GM06990 (cell line): ENCODE data around the gene CDKN2B.

Experiments
- DNase-seq: peaks from one replicate; pipeline ENCODE4 v3.0.0-alpha.2; 2011; ENCODE audit not compliant: insufficient read length; ENCODE audit errors: extremely low read depth
- H3K27me3 ChIP-seq: replicated peaks from 2 replicates; pipeline ENCODE4 v1.6.0; 2011; ENCODE audit warnings: low read length; ENCODE audit not compliant: control insufficient read depth, insufficient read depth
- H3K36me3 ChIP-seq: 2 replicates; pipeline ENCODE4 v1.5.1; 2011; ENCODE audit warnings: low read length; ENCODE audit not compliant: control insufficient read depth, insufficient read depth
- H3K4me3 ChIP-seq: replicated peaks from 2 replicates; pipeline ENCODE4 v1.5.1; 2011; ENCODE audit warnings: low read depth, mild to moderate bottlenecking, control low read depth, low read length
- TF ChIP-seq, protein P1 (sequence below): IDR thresholded peaks from 2 replicates; pipeline ENCODE4 v1.5.1; 2011; ENCODE audit warnings: low read length, control low read depth, mild to moderate bottlenecking, inconsistent platforms; ENCODE audit not compliant: insufficient read depth, poor library complexity, severe bottlenecking

CDKN2B gene

DNA sequence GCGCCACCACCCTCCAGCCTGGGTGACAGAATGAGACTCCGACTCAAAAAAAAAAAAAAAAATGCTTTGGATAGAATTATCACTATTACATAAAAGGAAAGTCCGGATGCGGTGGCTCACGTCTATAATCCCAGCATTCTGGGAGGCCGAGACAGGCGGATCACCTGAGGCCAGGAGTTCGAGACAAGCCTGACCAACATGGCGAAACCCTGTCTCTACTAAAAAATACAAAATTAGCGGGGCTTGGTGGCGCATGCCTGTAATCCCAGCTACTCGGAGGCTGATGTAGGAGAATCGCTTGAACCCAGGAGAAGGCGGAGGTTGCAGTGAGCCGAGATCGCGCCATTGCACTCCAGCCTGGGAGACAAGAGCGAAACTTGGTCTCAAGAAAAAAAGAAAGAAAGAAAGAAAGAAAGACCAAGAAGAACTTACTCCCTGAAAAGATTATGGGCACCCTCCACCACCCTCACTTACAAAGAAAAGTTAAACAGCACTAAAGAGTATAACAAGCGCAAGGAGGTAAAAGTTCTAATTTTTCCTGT, 32.7 kb downstream of the CDKN2B start:
- TF ChIP-seq, protein P1, sequence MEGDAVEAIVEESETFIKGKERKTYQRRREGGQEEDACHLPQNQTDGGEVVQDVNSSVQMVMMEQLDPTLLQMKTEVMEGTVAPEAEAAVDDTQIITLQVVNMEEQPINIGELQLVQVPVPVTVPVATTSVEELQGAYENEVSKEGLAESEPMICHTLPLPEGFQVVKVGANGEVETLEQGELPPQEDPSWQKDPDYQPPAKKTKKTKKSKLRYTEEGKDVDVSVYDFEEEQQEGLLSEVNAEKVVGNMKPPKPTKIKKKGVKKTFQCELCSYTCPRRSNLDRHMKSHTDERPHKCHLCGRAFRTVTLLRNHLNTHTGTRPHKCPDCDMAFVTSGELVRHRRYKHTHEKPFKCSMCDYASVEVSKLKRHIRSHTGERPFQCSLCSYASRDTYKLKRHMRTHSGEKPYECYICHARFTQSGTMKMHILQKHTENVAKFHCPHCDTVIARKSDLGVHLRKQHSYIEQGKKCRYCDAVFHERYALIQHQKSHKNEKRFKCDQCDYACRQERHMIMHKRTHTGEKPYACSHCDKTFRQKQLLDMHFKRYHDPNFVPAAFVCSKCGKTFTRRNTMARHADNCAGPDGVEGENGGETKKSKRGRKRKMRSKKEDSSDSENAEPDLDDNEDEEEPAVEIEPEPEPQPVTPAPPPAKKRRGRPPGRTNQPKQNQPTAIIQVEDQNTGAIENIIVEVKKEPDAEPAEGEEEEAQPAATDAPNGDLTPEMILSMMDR = no peak
- no peak for DNase-seq
- Histone ChIP-seq H3K4me3 (no peak overlapping the region), H3K36me3 (no peaks in the 10 kb centered on the region), H3K27me3 (no peaks in the 10 kb centered on the region)

DNA sequence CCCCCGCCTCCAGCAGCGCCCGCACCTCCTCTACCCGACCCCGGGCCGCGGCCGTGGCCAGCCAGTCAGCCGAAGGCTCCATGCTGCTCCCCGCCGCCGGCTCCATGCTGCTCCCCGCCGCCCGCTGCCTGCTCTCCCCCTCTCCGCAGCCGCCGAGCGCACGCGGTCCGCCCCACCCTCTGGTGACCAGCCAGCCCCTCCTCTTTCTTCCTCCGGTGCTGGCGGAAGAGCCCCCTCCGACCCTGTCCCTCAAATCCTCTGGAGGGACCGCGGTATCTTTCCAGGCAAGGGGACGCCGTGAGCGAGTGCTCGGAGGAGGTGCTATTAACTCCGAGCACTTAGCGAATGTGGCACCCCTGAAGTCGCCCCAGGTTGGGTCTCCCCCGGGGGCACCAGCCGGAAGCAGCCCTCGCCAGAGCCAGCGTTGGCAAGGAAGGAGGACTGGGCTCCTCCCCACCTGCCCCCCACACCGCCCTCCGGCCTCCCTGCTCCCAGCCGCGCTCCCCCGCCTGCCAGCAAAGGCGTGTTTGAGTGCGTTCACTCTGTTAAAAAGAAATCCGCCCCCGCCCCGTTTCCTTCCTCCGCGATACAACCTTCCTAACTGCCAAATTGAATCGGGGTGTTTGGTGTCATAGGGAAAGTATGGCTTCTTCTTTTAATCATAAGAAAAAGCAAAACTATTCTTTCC, 34.2 kb downstream of the CDKN2B start:
- peak; percentile 61 for DNase-seq
- Histone ChIP-seq H3K4me3 (peak overlapping the region; percentile 64), H3K27me3 (no peaks in the 10 kb centered on the region), H3K36me3 (no peaks in the 10 kb centered on the region)
- TF ChIP-seq, protein P1 = no peak

DNA sequence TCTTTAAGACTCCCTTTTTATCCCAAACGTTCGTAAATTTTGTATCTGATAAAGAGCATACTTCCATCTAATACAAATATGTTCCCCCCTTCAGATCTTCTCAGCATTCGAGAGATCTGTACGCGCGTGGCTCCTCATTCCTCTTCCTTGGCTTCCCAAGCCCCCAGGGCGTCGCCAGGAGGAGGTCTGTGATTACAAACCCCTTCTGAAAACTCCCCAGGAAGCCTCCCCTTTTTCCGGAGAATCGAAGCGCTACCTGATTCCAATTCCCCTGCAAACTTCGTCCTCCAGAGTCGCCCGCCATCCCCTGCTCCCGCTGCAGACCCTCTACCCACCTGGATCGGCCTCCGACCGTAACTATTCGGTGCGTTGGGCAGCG, 34.8 kb downstream of the CDKN2B start:
- TF ChIP-seq, protein P1 = no peak
- H3K4me3 ChIP-seq = peak overlapping the region; percentile 64
- no peak for DNase-seq
- no peaks in the 10 kb centered on the region for H3K27me3 ChIP-seq
- H3K36me3 ChIP-seq = no peaks in the 10 kb centered on the region

DNA sequence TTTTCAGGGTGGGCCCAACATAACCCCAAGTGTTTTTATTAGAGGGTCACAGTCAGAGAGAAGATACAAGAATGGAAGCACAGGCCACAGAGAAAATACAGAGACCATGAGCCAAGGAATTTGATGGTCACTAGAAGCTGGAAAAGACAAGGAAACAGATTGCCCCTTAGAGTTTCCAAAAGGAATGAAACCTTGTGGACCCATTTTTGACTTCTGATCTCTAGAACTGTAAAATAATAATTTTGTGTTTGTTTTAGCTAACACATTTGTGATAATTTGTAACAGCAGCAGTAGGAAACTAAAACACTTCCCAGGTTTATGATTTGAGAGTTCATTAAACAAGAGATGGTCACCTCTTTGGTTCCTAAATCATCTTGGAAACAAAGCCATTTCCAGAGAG, 36.7 kb downstream of the CDKN2B start:
- Histone ChIP-seq H3K36me3 (no peaks in the 10 kb centered on the region), H3K4me3 (no peak overlapping the region), H3K27me3 (no peaks in the 10 kb centered on the region; the same call in none of the 2 replicates)
- no peak for DNase-seq
- TF ChIP-seq, protein P1 = no peak

DNA sequence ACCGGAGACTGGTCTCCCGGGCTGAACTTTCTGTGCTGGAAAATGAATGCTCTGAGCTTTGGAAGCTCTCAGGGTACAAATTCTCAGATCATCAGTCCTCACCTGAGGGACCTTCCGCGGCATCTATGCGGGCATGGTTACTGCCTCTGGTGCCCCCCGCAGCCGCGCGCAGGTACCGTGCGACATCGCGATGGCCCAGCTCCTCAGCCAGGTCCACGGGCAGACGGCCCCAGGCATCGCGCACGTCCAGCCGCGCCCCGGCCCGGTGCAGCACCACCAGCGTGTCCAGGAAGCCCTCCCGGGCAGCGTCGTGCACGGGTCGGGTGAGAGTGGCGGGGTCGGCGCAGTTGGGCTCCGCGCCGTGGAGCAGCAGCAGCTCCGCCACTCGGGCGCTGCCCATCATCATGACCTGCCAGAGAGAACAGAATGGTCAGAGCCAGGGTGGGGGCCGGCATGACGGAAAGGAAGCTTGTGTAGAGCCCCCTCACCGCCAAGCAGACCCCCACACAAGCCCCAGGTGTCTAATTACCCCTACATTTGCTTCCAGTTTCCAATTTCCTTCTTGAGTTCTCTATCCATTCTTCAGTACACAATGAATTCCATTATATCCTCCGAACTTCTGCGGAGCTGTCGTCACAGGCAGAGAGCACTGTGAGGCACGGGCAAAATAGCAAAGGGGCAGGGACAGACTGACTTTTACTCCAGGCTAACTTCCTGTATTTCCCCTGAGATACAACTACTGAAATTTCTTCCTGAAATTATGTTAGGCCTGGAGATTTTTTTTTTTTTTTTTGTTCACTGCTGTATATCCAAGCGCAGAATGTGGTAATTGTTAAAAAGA, 38.1 kb downstream of the CDKN2B start:
- H3K27me3 ChIP-seq = no peaks in the 10 kb centered on the region; the same call in none of the 2 replicates
- TF ChIP-seq, protein P1 = no peak
- no peak for DNase-seq
- H3K36me3 ChIP-seq = no peaks in the 10 kb centered on the region
- no peak overlapping the region for H3K4me3 ChIP-seq
